ENCODE data around the gene CRELD2.
"Not testable (repeated sequence)": the region's sequence is repeated elsewhere in the genome, so short reads cannot be mapped to it uniquely, and the experiment has no call there.

The CRELD2 gene

DNA sequence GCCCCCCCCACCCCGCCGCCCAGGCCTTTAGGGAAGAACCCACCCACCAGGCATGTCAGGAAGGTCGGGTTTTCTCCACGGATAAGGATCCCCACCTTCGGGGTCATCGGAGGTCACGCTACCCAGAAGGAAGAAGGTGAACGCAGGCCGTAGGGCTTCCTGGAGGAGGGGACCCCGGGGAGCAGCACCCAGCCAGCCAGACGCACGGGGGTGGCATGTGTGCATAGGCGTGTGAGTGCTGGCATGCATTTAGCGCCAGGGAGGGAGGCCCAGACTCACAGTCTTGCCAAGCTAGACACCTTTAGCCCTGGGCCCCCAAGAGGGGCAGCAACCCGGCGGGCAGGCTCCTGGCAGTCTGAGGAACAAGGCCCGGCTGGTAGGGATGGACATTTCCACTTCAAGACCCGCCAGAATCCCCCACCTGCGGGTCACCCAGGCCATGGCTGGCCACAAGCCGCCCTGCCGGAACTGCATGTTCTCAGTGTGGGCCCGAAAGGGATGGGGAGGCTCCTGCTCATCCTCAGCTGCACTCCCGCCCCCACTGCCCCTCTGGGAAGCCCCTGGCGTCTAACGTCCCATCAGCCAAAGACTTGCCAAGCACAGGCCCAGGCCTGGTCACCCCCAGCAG, 25.5 kb downstream of the CRELD2 start:
- DNase-seq (ENCODE audit: low read depth), result no peak
- H3K36me3 ChIP-seq (ENCODE audit: control insufficient read depth, insufficient read depth, low read length, severe bottlenecking), result no peaks in the 10 kb centered on the region
- no peaks in the 10 kb centered on the region for H3K4me1 ChIP-seq (ENCODE audit: control insufficient read depth, insufficient read depth, low read length)
- H3K9ac ChIP-seq (ENCODE audit: low read length), result no peak overlapping the region
- no peak overlapping the region for H3K4me3 ChIP-seq (ENCODE audit: low read length)
- H3K27me3 ChIP-seq (replicated peaks; ENCODE audit: control insufficient read depth, insufficient read depth, low read length), result no peaks in the 10 kb centered on the region
- no peaks in the 10 kb centered on the region for H3K9me3 ChIP-seq (ENCODE audit: control insufficient read depth, low read length)

DNA sequence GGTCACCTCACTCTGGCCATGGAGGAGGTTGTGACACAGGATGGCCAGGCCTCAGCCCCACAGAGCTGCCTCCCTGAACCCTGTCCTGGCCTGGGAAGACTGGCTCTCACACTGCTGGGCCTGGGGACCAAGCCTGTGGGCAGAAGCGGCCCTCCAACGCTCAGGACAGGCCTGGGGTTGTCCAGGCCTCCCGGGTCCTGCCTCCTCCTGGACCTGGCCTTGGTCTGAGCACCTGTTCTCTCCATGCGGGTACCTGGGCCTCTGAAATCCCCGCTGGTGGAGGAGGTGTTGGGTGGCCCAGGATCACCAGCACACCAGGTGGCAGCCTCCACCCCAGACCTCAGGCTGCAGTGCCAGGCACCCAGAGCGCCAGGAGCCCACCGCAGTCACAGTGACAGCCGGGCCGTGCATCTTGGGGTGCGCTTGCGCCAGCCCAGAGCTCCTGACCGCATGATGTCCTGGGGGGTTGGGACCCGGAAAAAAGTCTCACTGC, 26.0 kb downstream of the CRELD2 start:
- H3K9me3 ChIP-seq (ENCODE audit: control insufficient read depth, low read length), result no peaks in the 10 kb centered on the region
- no peaks in the 10 kb centered on the region for H3K4me1 ChIP-seq (ENCODE audit: control insufficient read depth, insufficient read depth, low read length)
- no peak overlapping the region for H3K4me3 ChIP-seq (ENCODE audit: low read length)
- no peak for DNase-seq (ENCODE audit: low read depth)
- H3K27me3 ChIP-seq (replicated peaks; ENCODE audit: control insufficient read depth, insufficient read depth, low read length), result no peaks in the 10 kb centered on the region
- H3K9ac ChIP-seq (ENCODE audit: low read length), result no peak overlapping the region
- no peaks in the 10 kb centered on the region for H3K36me3 ChIP-seq (ENCODE audit: control insufficient read depth, insufficient read depth, low read length, severe bottlenecking)

- not testable (repeated sequence) for DNase-seq (ENCODE audit: low read depth); H3K4me1 ChIP-seq (ENCODE audit: control insufficient read depth, insufficient read depth, low read length); H3K4me3 ChIP-seq (ENCODE audit: low read length); H3K27me3 ChIP-seq (replicated peaks; ENCODE audit: control insufficient read depth, insufficient read depth, low read length); H3K9ac ChIP-seq (ENCODE audit: low read length); H3K36me3 ChIP-seq (ENCODE audit: control insufficient read depth, insufficient read depth, low read length, severe bottlenecking); H3K9me3 ChIP-seq (ENCODE audit: control insufficient read depth, low read length)
Measured at GRCh38 chr22:49945042-49945794, 26.8 kb downstream of the CRELD2 start.

- Histone ChIP-seq H3K9ac (ENCODE audit: low read length) (no peak overlapping the region), H3K9me3 (ENCODE audit: control insufficient read depth, low read length) (no peaks in the 10 kb centered on the region), H3K4me1 (ENCODE audit: control insufficient read depth, insufficient read depth, low read length) (peaks cover 2% of the 10 kb centered on the region), H3K27me3 (replicated peaks; ENCODE audit: control insufficient read depth, insufficient read depth, low read length) (no peaks in the 10 kb centered on the region), H3K36me3 (ENCODE audit: control insufficient read depth, insufficient read depth, low read length, severe bottlenecking) (no peaks in the 10 kb centered on the region), H3K4me3 (ENCODE audit: low read length) (no peak overlapping the region)
- no peak for DNase-seq (ENCODE audit: low read depth)
Measured at GRCh38 chr22:49946612-49947295, 28.3 kb downstream of the CRELD2 start.

- no peak overlapping the region for H3K4me3 ChIP-seq (ENCODE audit: low read length)
- no peaks in the 10 kb centered on the region for H3K9me3 ChIP-seq (ENCODE audit: control insufficient read depth, low read length)
- no peak overlapping the region for H3K9ac ChIP-seq (ENCODE audit: low read length)
- peaks cover 7% of the 10 kb centered on the region for H3K4me1 ChIP-seq (ENCODE audit: control insufficient read depth, insufficient read depth, low read length)
- H3K36me3 ChIP-seq (ENCODE audit: control insufficient read depth, insufficient read depth, low read length, severe bottlenecking), result no peaks in the 10 kb centered on the region
- DNase-seq (ENCODE audit: low read depth), result no peak
- no peaks in the 10 kb centered on the region for H3K27me3 ChIP-seq (replicated peaks; ENCODE audit: control insufficient read depth, insufficient read depth, low read length)
Measured at GRCh38 chr22:49947296-49947622, 28.8 kb downstream of the CRELD2 start.

- H3K4me1 ChIP-seq (ENCODE audit: control insufficient read depth, insufficient read depth, low read length), result peaks cover 16% of the 10 kb centered on the region
- no peaks in the 10 kb centered on the region for H3K27me3 ChIP-seq (replicated peaks; ENCODE audit: control insufficient read depth, insufficient read depth, low read length)
- no peak overlapping the region for H3K9ac ChIP-seq (ENCODE audit: low read length)
- no peak overlapping the region for H3K4me3 ChIP-seq (ENCODE audit: low read length)
- H3K36me3 ChIP-seq (ENCODE audit: control insufficient read depth, insufficient read depth, low read length, severe bottlenecking), result no peaks in the 10 kb centered on the region
- H3K9me3 ChIP-seq (ENCODE audit: control insufficient read depth, low read length), result no peaks in the 10 kb centered on the region
- no peak for DNase-seq (ENCODE audit: low read depth)
Measured at GRCh38 chr22:49948116-49948957, 29.9 kb downstream of the CRELD2 start.

DNA sequence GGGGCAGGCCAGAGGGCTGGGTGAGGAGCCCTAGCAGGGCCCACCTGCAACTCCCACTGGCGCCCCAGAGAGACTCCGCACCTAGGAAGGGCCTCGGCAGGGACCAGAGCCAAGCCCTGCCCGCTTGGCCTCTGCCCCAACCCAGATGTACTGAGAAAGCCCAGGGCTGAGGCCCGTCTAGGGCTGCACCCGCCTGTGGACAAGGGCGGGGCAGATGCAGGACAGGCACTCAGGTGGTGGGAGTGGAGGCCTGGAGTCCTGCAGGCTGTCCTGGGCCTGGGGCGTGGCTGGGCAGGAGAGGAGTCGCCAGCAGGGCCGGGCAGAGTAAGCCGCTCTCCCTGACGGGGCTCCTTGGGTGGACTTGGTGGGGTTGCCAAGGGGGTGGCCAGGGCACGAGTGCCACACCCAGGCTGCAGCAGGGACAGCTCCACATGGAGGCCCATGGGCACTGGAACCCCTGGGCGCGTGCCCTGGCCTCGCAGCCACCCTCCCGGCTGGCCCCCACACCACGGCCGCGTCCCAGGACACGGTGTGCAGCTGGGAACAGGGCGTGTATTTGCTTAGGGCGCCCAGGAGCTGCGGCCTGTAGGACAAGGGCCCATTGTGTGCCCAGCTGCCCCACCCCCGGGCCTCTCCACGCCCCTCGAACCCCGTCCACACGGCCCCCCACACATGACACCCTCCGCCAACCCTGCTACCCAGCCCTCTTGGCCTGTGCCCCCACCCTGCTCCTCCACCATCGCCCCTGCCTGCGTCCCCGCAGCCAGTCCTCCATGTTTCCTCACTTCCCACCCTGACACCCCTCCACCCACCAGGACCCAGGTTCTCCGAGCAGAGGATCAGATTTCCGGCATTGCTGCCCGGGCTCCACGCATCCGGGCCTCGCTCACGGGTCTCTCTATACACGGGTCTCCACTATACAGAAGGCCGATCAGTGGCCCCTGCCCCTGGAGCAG, 30.8 kb downstream of the CRELD2 start:
- no peaks in the 10 kb centered on the region for H3K36me3 ChIP-seq (ENCODE audit: control insufficient read depth, insufficient read depth, low read length, severe bottlenecking)
- H3K9me3 ChIP-seq (ENCODE audit: control insufficient read depth, low read length), result no peaks in the 10 kb centered on the region
- DNase-seq (ENCODE audit: low read depth), result no peak
- H3K4me1 ChIP-seq (ENCODE audit: control insufficient read depth, insufficient read depth, low read length), result peaks cover 21% of the 10 kb centered on the region
- no peak overlapping the region for H3K4me3 ChIP-seq (ENCODE audit: low read length)
- no peak overlapping the region for H3K9ac ChIP-seq (ENCODE audit: low read length)
- H3K27me3 ChIP-seq (replicated peaks; ENCODE audit: control insufficient read depth, insufficient read depth, low read length), result no peaks in the 10 kb centered on the region

- Histone ChIP-seq H3K4me3 (ENCODE audit: low read length) (no peak overlapping the region), H3K4me1 (ENCODE audit: control insufficient read depth, insufficient read depth, low read length) (peaks cover 28% of the 10 kb centered on the region), H3K27me3 (replicated peaks; ENCODE audit: control insufficient read depth, insufficient read depth, low read length) (no peaks in the 10 kb centered on the region), H3K36me3 (ENCODE audit: control insufficient read depth, insufficient read depth, low read length, severe bottlenecking) (no peaks in the 10 kb centered on the region), H3K9me3 (ENCODE audit: control insufficient read depth, low read length) (no peaks in the 10 kb centered on the region), H3K9ac (ENCODE audit: low read length) (no peak overlapping the region)
- no peak for DNase-seq (ENCODE audit: low read depth)
Measured at GRCh38 chr22:49949914-49950292, 31.5 kb downstream of the CRELD2 start.

GRCh38 chr22:49950396-49950994, 32.1 kb downstream of the CRELD2 start:
- DNase-seq (ENCODE audit: low read depth), result no peak
- Histone ChIP-seq H3K4me3 (ENCODE audit: low read length) (no peak overlapping the region), H3K4me1 (ENCODE audit: control insufficient read depth, insufficient read depth, low read length) (peaks cover 34% of the 10 kb centered on the region), H3K27me3 (replicated peaks; ENCODE audit: control insufficient read depth, insufficient read depth, low read length) (no peaks in the 10 kb centered on the region), H3K9me3 (ENCODE audit: control insufficient read depth, low read length) (no peaks in the 10 kb centered on the region), H3K9ac (ENCODE audit: low read length) (no peak overlapping the region), H3K36me3 (ENCODE audit: control insufficient read depth, insufficient read depth, low read length, severe bottlenecking) (no peaks in the 10 kb centered on the region)

GRCh38 chr22:49951000-49951677, 32.7 kb downstream of the CRELD2 start:
- H3K4me3 ChIP-seq (ENCODE audit: low read length), result no peak overlapping the region
- no peaks in the 10 kb centered on the region for H3K9me3 ChIP-seq (ENCODE audit: control insufficient read depth, low read length)
- H3K36me3 ChIP-seq (ENCODE audit: control insufficient read depth, insufficient read depth, low read length, severe bottlenecking), result no peaks in the 10 kb centered on the region
- peaks cover 40% of the 10 kb centered on the region for H3K4me1 ChIP-seq (ENCODE audit: control insufficient read depth, insufficient read depth, low read length)
- DNase-seq (ENCODE audit: low read depth), result no peak
- no peaks in the 10 kb centered on the region for H3K27me3 ChIP-seq (replicated peaks; ENCODE audit: control insufficient read depth, insufficient read depth, low read length)
- H3K9ac ChIP-seq (ENCODE audit: low read length), result no peak overlapping the region
